GM12878 (cell line): Measurements from ENCODE around the gene SPAG16. TPM values are rescaled to one million over a fixed set of nuclear protein-coding genes. Genes with fewer than 3 reads are reported as not detected.

ENCODE experiments used
- ATAC-seq: fragments of 200-7000 bp; cut with Tn5 transposase; 3 replicates; pipeline ENCODE4 v1.9.1; 2020; ENCODE audit warnings: mild to moderate bottlenecking, moderate library complexity
- BruUV-seq: library from RNA; stranded (reverse); fragments of 400-500 nt; replicated peaks from 2 replicates; lab custom pipeline; 2021; lab: Mats Ljungman, UMichigan
- CTCF ChIA-PET: fragments of 300-600 bp; sonication (Branson Sonifier 250); formaldehyde crosslinking; extraction: SDS; loops from one replicate; lab custom pipeline; 2021; ENCODE audit warnings: inconsistent platforms; lab: Yijun Ruan, JAX
- POLR2A ChIA-PET: fragments of 350-600 bp; formaldehyde crosslinking; extraction: SDS; loops from one replicate; lab custom pipeline; 2021; ENCODE audit warnings: inconsistent platforms; lab: Charles Lee
- RAD21 ChIA-PET: fragments of 300-600 bp; sonication (Branson Sonifier 250); formaldehyde crosslinking; loops from one replicate; lab custom pipeline; 2023; ENCODE audit warnings: antibody characterized with exemption; ENCODE audit not compliant: unreplicated experiment; lab: Charles Lee
- SMC1A ChIA-PET: fragments of 300-600 bp; sonication (Branson Sonifier 250); formaldehyde crosslinking; loops from one replicate; lab custom pipeline; 2023; ENCODE audit not compliant: unreplicated experiment, uncharacterized antibody; lab: Charles Lee
- DNase-seq: peaks from one replicate; pipeline ENCODE4 v3.0.0-alpha.2; 2011; ENCODE audit warnings: low read depth, low spot score
- FAIRE-seq: peaks from 3 replicates; lab custom pipeline; 2011; peaks lifted over from hg19 to GRCh38; lab: Jason Lieb, UNC
- H2AFZ ChIP-seq: 2 replicates; pipeline ENCODE4 v1.6.0; 2011; ENCODE audit warnings: low read depth, low read length, control low read depth; ENCODE audit not compliant: control insufficient read depth
- H3K27ac ChIP-seq: 2 replicates; pipeline ENCODE4 v1.5.1; 2011; ENCODE audit warnings: control low read depth; ENCODE audit not compliant: control insufficient read depth, insufficient read depth
- H3K27me3 ChIP-seq, 2 experiments: replicated peaks in 1 of 2; 2 replicates each; pipeline versions ENCODE4 v1.6.0 to v1.6.1; 2011; ENCODE audit warnings: low read length in 1 of 2; ENCODE audit not compliant: control insufficient read depth in 2 of 2, insufficient read depth in 2 of 2
- H3K36me3 ChIP-seq, 2 experiments: 2 replicates each; pipeline ENCODE4 v1.5.1; 2011; ENCODE audit warnings: low read length in 1 of 2; ENCODE audit not compliant: control insufficient read depth in 2 of 2, insufficient read depth in 2 of 2
- H3K4me1 ChIP-seq: 2 replicates; pipeline ENCODE4 v1.6.1; 2011; ENCODE audit warnings: mild to moderate bottlenecking, low read length, moderate library complexity, mixed read lengths; ENCODE audit not compliant: control insufficient read depth, insufficient read depth
- H3K4me2 ChIP-seq: 2 replicates; pipeline ENCODE4 v1.6.0; 2011; ENCODE audit warnings: control low read depth; ENCODE audit not compliant: control insufficient read depth, insufficient read depth
- H3K4me3 ChIP-seq: fragments of 200-600 bp; sonication (generic); 2 replicates; pipeline ENCODE4 v1.5.1; 2016
- H3K79me2 ChIP-seq: 2 replicates; pipeline ENCODE4 v1.6.0; 2011; ENCODE audit warnings: low read length; ENCODE audit not compliant: control insufficient read depth, insufficient read depth
- H3K9ac ChIP-seq: 2 replicates; pipeline ENCODE4 v1.8.0; 2011; ENCODE audit warnings: low read length, control low read depth, mixed read lengths; ENCODE audit not compliant: control insufficient read depth, insufficient read depth
- H3K9me3 ChIP-seq: replicated peaks from 3 replicates; pipeline ENCODE4 v1.5.1; 2011; ENCODE audit warnings: mild to moderate bottlenecking, low read length; ENCODE audit not compliant: control insufficient read depth, insufficient read depth
- H4K20me1 ChIP-seq: 2 replicates; pipeline ENCODE4 v1.6.0; 2011; ENCODE audit not compliant: control insufficient read depth, insufficient read depth
- ATF2 ChIP-seq: IDR thresholded peaks from 2 replicates; pipeline ENCODE4 v1.6.1; 2012; ENCODE audit warnings: low read length, inconsistent platforms
- ATF3 ChIP-seq: IDR thresholded peaks from 2 replicates; pipeline ENCODE4 v1.6.1; 2011; ENCODE audit warnings: low read depth, mild to moderate bottlenecking, low read length, moderate library complexity, borderline replicate concordance; ENCODE audit errors: extremely low read depth
- BCL3 ChIP-seq: IDR thresholded peaks from 2 replicates; pipeline ENCODE4 v1.6.1; 2011; ENCODE audit warnings: borderline replicate concordance, low read depth, mild to moderate bottlenecking, moderate library complexity, low read length; ENCODE audit not compliant: insufficient read depth, poor library complexity, severe bottlenecking
- E2F4 ChIP-seq: IDR thresholded peaks from 2 replicates; pipeline ENCODE4 v1.6.1; 2012; ENCODE audit warnings: low read depth, low read length, improper control_type of control experiment
- EP300 ChIP-seq, 2 experiments: fragments of 150-350 bp in 1 of 2; IDR thresholded peaks; 2 replicates each; pipeline ENCODE4 v1.6.1; 2011 to 2012; ENCODE audit warnings: low read depth in 2 of 2, low read length in 2 of 2, borderline replicate concordance in 1 of 2, improper control_type of control experiment in 1 of 2, inconsistent platforms in 1 of 2; ENCODE audit not compliant: control insufficient read depth in 1 of 2
- HCFC1 ChIP-seq: fragments of 150-350 bp; IDR thresholded peaks from 2 replicates; pipeline ENCODE4 v1.6.1; 2014; ENCODE audit warnings: low read length
- KDM1A ChIP-seq: fragments of 200-600 bp; sonication (generic); IDR thresholded peaks from 2 replicates; pipeline ENCODE4 v1.6.1; 2016; ENCODE audit warnings: borderline replicate concordance
- MEF2B ChIP-seq: fragments of 450-650 bp; IDR thresholded peaks from 2 replicates; pipeline ENCODE4 v1.6.1; 2018; ENCODE audit warnings: mild to moderate bottlenecking, moderate library complexity; ENCODE audit not compliant: partially characterized antibody, poor library complexity, severe bottlenecking
- NBN ChIP-seq: fragments of 450-650 bp; IDR thresholded peaks from 2 replicates; pipeline ENCODE4 v1.6.1; 2016
- RELA ChIP-seq: fragments of 450-650 bp; IDR thresholded peaks from 2 replicates; pipeline ENCODE4 v1.8.0; 2014; ENCODE audit warnings: borderline replicate concordance; ENCODE audit not compliant: partially characterized antibody
- SMC3 ChIP-seq: IDR thresholded peaks from 2 replicates; pipeline ENCODE4 v1.6.1; 2011; ENCODE audit warnings: low read length, improper control_type of control experiment, borderline replicate concordance
- TBL1XR1 ChIP-seq: IDR thresholded peaks from 2 replicates; pipeline ENCODE4 v1.6.1; 2012; ENCODE audit warnings: low read depth, low read length, improper control_type of control experiment
- ZNF207 ChIP-seq: fragments of 450-650 bp; IDR thresholded peaks from 2 replicates; pipeline ENCODE4 v1.6.1; 2014; ENCODE audit warnings: antibody characterized with exemption, mild to moderate bottlenecking, borderline replicate concordance
- ZNF592 ChIP-seq: fragments of 450-650 bp; IDR thresholded peaks from 2 replicates; pipeline ENCODE4 v1.6.1; 2017; ENCODE audit warnings: mild to moderate bottlenecking, moderate library complexity
- WGBS: methylation state at CpG from one replicate; pipeline ENCODE4 v1.1.6; 2016; ENCODE audit warnings: low lambda C conversion rate; ENCODE audit not compliant: insufficient replicate concordance, insufficient coverage; ENCODE audit errors: missing lambda C conversion rate; 5-methylcytosine and 5-hydroxymethylcytosine counted together
- in situ Hi-C: fragments of 300-500 bp; cut with MboI; formaldehyde crosslinking; loops from 9 replicates; pipeline ENCODE4 v1.14.3; 2018; ENCODE audit warnings: mixed read lengths
- intact Hi-C: fragments of 100-400 bp; cut with micrococcal nuclease; formaldehyde crosslinking; loops from one replicate; pipeline ENCODE4 v1.14.2; 2022; ENCODE audit not compliant: unreplicated experiment
- polyA plus RNA-seq, 11 experiments: library from polyadenylated mRNA; depleted of rRNA in 4 of 11; unstranded in 6 of 11; stranded (reverse) in 5 of 11; fragments of >200 nt; fragmentation: Nextera tagmentation in 4 of 11; fragmentation: Illumina TruSeq in 1 of 11; extraction: Ambion mirVana in 4 of 11; extraction: Trizol in 1 of 11; gene quantifications; 1 replicate in 1 of 11; 2 replicates in 10 of 11; pipeline versions ENCODE4 v1.2.1 to v1.2.3, GENCODE V29; 2011 to 2016; ENCODE audit warnings: inconsistent platforms in 2 of 11, missing spikeins in 2 of 11, low read depth in 1 of 11
- total RNA-seq, 4 experiments: library from RNA; depleted of rRNA in 3 of 4; stranded (reverse); fragments of >200 nt in 3 of 4; fragmentation: Illumina TruSeq in 1 of 4; extraction: Trizol in 1 of 4; gene quantifications; 2 replicates each; pipeline versions ENCODE4 v1.2.1 to v1.2.3, GENCODE V29; 2013 to 2021

Gene SPAG16
- total and polyA plus RNA-seq, 10 of the 15 experiments (the other 5 are each of a cell fraction or from before 2014, with no cell fraction given) = 6.0 to 25.0 (median 15.2) TPM

- no peak for TF ChIP-seq ZNF592
- no peak for TF ChIP-seq ZNF207
- no peak for TF ChIP-seq ATF3
- no peak for TF ChIP-seq KDM1A
- no peak for TF ChIP-seq MEF2B
Measured at GRCh38 chr2:214242797-214243196, 958.5 kb downstream of the SPAG16 start (continued).

GRCh38 chr2:214244847-214245246, 960.6 kb downstream of the SPAG16 start:
- BruUV-seq = no TSS peak
- no peak for FAIRE-seq
- TF ChIP-seq TBL1XR1 (no peak), EP300 (IDR thresholded peaks at IDR 0.05; ENCODE audit: borderline replicate concordance in 1 of 2, control insufficient read depth in 1 of 2, low read depth in 2 of 2, low read length in 2 of 2) (no peak), ATF2 (no peak), SMC3 (no peak), RELA (no peak), BCL3 (no peak), E2F4 (no peak), HCFC1 (no peak), NBN (no peak)

More at GRCh38 chr2:214244847-214245246, 960.6 kb downstream of the SPAG16 start:
- no peaks in the 10 kb centered on the region for H3K4me1 ChIP-seq
- no peaks in the 10 kb centered on the region for H3K9me3 ChIP-seq
- no peak overlapping the region for H3K27ac ChIP-seq
- DNase-seq (no peak), ATAC-seq (no peak)
- SMC1A ChIA-PET = interaction anchor here (1.1 to 1.3 kb wide), 2 partner anchors 11 to 242 kb away, joined by 3 read pairs; no protein-coding TSS in a partner anchor
- RAD21 ChIA-PET = no interaction called here
- in situ Hi-C loops = no loop called here
- H3K4me3 ChIP-seq = no peak overlapping the region
- POLR2A ChIA-PET = no interaction called here
- WGBS = 0% methylated on average over 1 of the region's 1 CpG
- H3K79me2 ChIP-seq = no peaks in the 10 kb centered on the region
- no peak overlapping the region for H3K4me2 ChIP-seq
- no peak overlapping the region for H3K9ac ChIP-seq
- H2AFZ ChIP-seq = no peak overlapping the region
- CTCF ChIA-PET = interaction anchor here (0.7 kb wide), 1 partner anchor 893 kb away, joined by 3 read pairs; no protein-coding TSS in a partner anchor
- no peaks in the 10 kb centered on the region for H3K36me3 ChIP-seq
- no peaks in the 10 kb centered on the region for H3K27me3 ChIP-seq
- intact Hi-C loops = no loop called here
- H4K20me1 ChIP-seq = no peaks in the 10 kb centered on the region
